Hepatocyte (in vitro differentiated cells): ENCODE data around the gene SRD5A1. TPM values are rescaled to one million over a fixed set of nuclear protein-coding genes. Genes with fewer than 3 reads are reported as not detected.

Experiments used
- DNase-seq: peaks from one replicate; pipeline ENCODE4 v3.0.0-alpha.2; 2016; ENCODE audit warnings: low spot score
- H2AFZ ChIP-seq: fragments of 200-600 bp; sonication (generic); 2 replicates; pipeline ENCODE4 v1.6.0; 2016; ENCODE audit warnings: antibody characterized with exemption, mild to moderate bottlenecking
- H3K27ac ChIP-seq: fragments of 200-600 bp; sonication (generic); 2 replicates; pipeline ENCODE4 v1.5.1; 2016; ENCODE audit warnings: mild to moderate bottlenecking
- H3K27me3 ChIP-seq: fragments of 200-600 bp; sonication (generic); 2 replicates; pipeline ENCODE4 v1.6.1; 2016
- H3K36me3 ChIP-seq: fragments of 200-600 bp; sonication (generic); replicated peaks from 2 replicates; pipeline ENCODE4 v1.5.1; 2016; ENCODE audit warnings: low read depth; ENCODE audit not compliant: insufficient read depth
- H3K4me1 ChIP-seq: fragments of 200-600 bp; sonication (generic); 2 replicates; pipeline ENCODE4 v1.5.1; 2016; ENCODE audit warnings: mild to moderate bottlenecking, moderate library complexity; ENCODE audit not compliant: insufficient read depth
- H3K4me2 ChIP-seq: fragments of 200-600 bp; sonication (generic); 2 replicates; pipeline ENCODE4 v1.6.0; 2016
- H3K4me3 ChIP-seq: fragments of 200-600 bp; sonication (generic); 2 replicates; pipeline ENCODE4 v1.5.1; 2016; ENCODE audit warnings: mild to moderate bottlenecking
- H3K79me2 ChIP-seq: fragments of 200-600 bp; sonication (generic); 2 replicates; pipeline ENCODE4 v1.6.0; 2017; ENCODE audit warnings: mild to moderate bottlenecking
- H3K9me2 ChIP-seq: fragments of 200-600 bp; sonication (generic); replicated peaks from 2 replicates; pipeline ENCODE4 v1.6.0; 2017; ENCODE audit warnings: mild to moderate bottlenecking; ENCODE audit not compliant: insufficient read depth
- H3K9me3 ChIP-seq: fragments of 200-600 bp; sonication (generic); 2 replicates; pipeline ENCODE4 v1.5.1; 2016; ENCODE audit warnings: low read depth, mild to moderate bottlenecking
- H4K20me1 ChIP-seq: fragments of 200-600 bp; sonication (generic); 2 replicates; pipeline ENCODE4 v1.6.0; 2016; ENCODE audit warnings: mild to moderate bottlenecking; ENCODE audit not compliant: insufficient read depth, poor library complexity, severe bottlenecking
- CTCF ChIP-seq: fragments of 200-600 bp; sonication (generic); IDR thresholded peaks from 2 replicates; pipeline ENCODE4 v1.5.1; 2016; ENCODE audit warnings: antibody characterized with exemption, mild to moderate bottlenecking; ENCODE audit not compliant: poor library complexity
- EZH2 ChIP-seq: fragments of 200-600 bp; sonication (generic); IDR thresholded peaks from 2 replicates; pipeline ENCODE4 v1.6.1; 2016; ENCODE audit warnings: antibody characterized with exemption, mild to moderate bottlenecking, borderline replicate concordance
- EZH2phosphoT487 ChIP-seq: fragments of 200-600 bp; sonication (generic); IDR thresholded peaks from one replicate; pipeline ENCODE4 v1.6.1; 2018; ENCODE audit warnings: antibody characterized with exemption, mild to moderate bottlenecking, low read depth, moderate library complexity; ENCODE audit not compliant: unreplicated experiment, severe bottlenecking
- WGBS: methylation state at CpG from one replicate; pipeline ENCODE4 v1.1.6; 2016; ENCODE audit warnings: low lambda C conversion rate; ENCODE audit errors: missing lambda C conversion rate; 5-methylcytosine and 5-hydroxymethylcytosine counted together
- polyA plus RNA-seq: library from polyadenylated mRNA; unstranded; fragments of >200 nt; fragmentation: Nextera tagmentation; extraction: Ambion mirVana; gene quantifications from 2 replicates; pipeline ENCODE4 v1.2.1, GENCODE V29; 2016
- total RNA-seq: library from RNA; depleted of rRNA; stranded (reverse); fragments of >200 nt; gene quantifications from 2 replicates; pipeline ENCODE4 v1.2.3, GENCODE V29; 2014

Gene SRD5A1
- total and polyA plus RNA-seq, 2 experiments from 2014 or later = 8.6 to 12.1 TPM

DNA sequence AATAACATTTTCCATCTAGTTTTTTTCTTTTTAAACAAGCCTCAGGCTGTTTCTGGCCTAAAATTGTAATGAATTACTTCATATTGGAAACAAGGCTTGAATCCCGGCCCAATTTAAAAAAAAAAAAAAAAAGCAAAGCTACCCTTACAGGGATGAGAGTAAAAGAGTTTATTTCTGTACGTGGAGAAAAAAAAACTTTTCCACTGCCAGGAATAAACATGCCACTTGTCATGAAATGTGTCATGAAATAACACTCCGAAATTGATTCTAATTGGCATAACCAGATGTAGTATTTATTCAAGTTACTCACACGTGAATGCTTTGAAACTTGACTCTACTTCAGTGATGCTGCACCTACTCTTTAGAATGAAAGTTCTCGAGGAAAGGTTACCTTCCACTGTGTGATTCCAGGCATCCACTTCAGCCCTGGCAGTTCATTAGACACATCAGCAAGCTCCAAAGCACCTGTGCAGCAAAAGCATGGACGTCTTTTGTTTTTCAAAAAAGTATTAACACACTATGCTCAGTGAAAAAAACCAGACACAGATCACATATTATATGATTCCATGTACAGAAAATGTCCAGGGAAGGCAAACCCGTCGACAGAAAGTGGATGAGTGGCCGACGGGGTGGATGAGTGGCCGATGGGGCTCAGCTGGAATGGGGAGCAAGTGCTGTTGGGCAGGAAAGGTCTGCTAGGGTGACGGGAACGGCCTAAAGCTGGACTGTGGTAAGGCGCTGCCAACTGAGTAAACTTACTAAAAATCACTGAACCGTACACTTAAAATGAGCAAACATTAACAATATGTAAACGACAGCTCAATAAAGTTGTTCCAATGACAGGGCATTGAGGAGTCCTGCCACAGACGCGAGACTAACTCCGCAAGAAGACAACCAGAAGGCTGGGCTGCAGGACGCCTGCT lies 21.6 kb upstream of the SRD5A1 start:
- no peak overlapping the region for H3K4me3 ChIP-seq
- 92% methylated on average over 20 of the region's 20 CpGs for WGBS
- no peaks in the 10 kb centered on the region for H3K9me2 ChIP-seq
- H3K36me3 ChIP-seq = no peaks in the 10 kb centered on the region
- peaks cover 7% of the 10 kb centered on the region for H4K20me1 ChIP-seq
- H3K4me2 ChIP-seq = no peak overlapping the region
- no peak overlapping the region for H3K27ac ChIP-seq
- no peaks in the 10 kb centered on the region for H3K9me3 ChIP-seq
- no peak for TF ChIP-seq EZH2phosphoT487
- no peak for TF ChIP-seq CTCF
- TF ChIP-seq EZH2 = no peak
- no peaks in the 10 kb centered on the region for H3K27me3 ChIP-seq
- peaks cover 7% of the 10 kb centered on the region for H3K79me2 ChIP-seq
- H2AFZ ChIP-seq = no peak overlapping the region
- H3K4me1 ChIP-seq = no peaks in the 10 kb centered on the region
- no peak for DNase-seq

DNA sequence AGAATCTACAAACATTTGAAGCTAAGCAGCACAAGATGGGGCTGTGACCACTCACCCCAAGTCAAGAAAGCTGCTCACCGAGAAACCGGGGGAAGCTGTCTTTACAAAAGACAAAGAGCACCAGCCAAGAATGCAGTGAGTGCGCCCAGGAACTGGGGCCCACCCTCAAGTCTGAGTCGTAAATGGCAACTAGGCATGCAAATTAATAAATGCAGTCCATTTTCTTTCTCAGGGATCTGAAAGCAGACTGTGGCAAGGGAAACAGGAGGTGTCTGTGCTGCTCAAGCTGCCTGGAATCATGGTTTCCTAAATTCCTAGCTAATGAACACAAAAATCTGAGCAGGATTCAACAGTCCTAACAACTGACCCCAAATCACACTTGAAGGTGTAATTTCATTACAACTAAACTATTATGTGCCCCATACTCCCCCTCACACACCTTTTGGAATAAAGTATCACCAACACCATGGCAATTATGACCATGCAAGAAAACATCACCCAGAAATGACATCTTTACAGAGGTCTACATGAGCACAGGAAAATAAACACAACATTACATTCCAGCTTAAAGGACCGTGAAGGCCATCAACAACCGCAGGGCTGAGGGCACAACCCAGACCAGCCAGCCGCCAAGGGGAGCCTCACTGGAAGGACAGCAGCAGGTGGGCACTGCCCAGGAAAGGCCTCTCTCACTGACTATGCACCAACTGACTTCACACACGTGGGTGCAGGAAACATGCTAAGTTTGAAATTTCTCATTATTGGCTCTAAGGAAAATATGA lies 18.0 kb upstream of the SRD5A1 start:
- no peaks in the 10 kb centered on the region for H3K36me3 ChIP-seq
- no peaks in the 10 kb centered on the region for H3K9me3 ChIP-seq
- WGBS = 96% methylated on average over 8 of the region's 8 CpGs
- no peaks in the 10 kb centered on the region for H3K9me2 ChIP-seq
- peaks cover 7% of the 10 kb centered on the region for H4K20me1 ChIP-seq
- no peak overlapping the region for H3K27ac ChIP-seq
- H3K79me2 ChIP-seq = peaks cover 12% of the 10 kb centered on the region
- TF ChIP-seq CTCF (no peak), EZH2phosphoT487 (no peak), EZH2 (no peak)
- no peaks in the 10 kb centered on the region for H3K4me1 ChIP-seq
- no peak for DNase-seq
- H3K27me3 ChIP-seq = no peaks in the 10 kb centered on the region
- H3K4me3 ChIP-seq = no peak overlapping the region
- no peak overlapping the region for H2AFZ ChIP-seq
- no peak overlapping the region for H3K4me2 ChIP-seq

GRCh38 chr5:6616632-6617031 lies 16.6 kb upstream of the SRD5A1 start:
- DNase-seq = no peak
- Histone ChIP-seq H3K79me2 (peaks cover 19% of the 10 kb centered on the region), H3K4me3 (no peak overlapping the region), H3K9me3 (no peaks in the 10 kb centered on the region), H4K20me1 (peaks cover 7% of the 10 kb centered on the region), H2AFZ (no peak overlapping the region), H3K36me3 (no peaks in the 10 kb centered on the region), H3K27me3 (no peaks in the 10 kb centered on the region), H3K4me2 (no peak overlapping the region), H3K9me2 (no peaks in the 10 kb centered on the region), H3K27ac (no peak overlapping the region), H3K4me1 (no peaks in the 10 kb centered on the region)
- 93% methylated on average over 6 of the region's 6 CpGs for WGBS
- no peak for TF ChIP-seq EZH2phosphoT487
- no peak for TF ChIP-seq CTCF
- no peak for TF ChIP-seq EZH2
